Gastrocnemius medialis (tissue), 4 donors: ENCODE results near the gene KRTAP5-11.

Source experiments
- CTCF ChIP-seq, 5 experiments: fragments of 450-650 bp in 3 of 5; fragments of 200-600 bp in 2 of 5; sonication (generic) in 2 of 5; IDR thresholded peaks in 4 of 5; conservative IDR thresholded peaks in 1 of 5; 1 replicate in 4 of 5; 2 replicates in 1 of 5; pipeline ENCODE4 v1.5.1; 2016 to 2019; ENCODE audit warnings: antibody characterized with exemption in 5 of 5, mild to moderate bottlenecking in 3 of 5, moderate library complexity in 3 of 5
- POLR2A ChIP-seq, 2 donors: fragments of 450-650 bp; IDR thresholded peaks; one replicate each; pipeline ENCODE4 v1.6.1; 2017; ENCODE audit warnings: antibody characterized with exemption in 2 of 2, mild to moderate bottlenecking in 2 of 2, moderate library complexity in 2 of 2

DNA sequence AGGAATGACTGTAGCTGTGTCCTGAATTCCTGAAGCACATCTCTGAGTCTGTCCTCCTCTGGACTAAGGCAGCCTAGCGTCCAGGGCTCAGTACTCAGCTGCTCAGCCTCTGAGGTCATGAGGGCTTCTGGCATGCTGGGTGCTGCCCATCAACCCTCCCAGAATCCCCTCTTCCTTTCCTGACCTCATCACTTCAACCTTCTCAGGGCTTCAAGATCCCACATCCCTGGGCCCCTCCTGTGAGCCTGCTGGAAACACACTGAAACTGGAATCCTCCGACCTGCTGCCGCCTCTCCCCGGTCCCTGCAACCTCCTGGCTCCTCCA is 44.0 kb downstream of the KRTAP5-11 start:
- TF ChIP-seq CTCF (IDR thresholded peaks at IDR 0.05 in 4 of 5, conservative IDR thresholded peaks at IDR 0.05 in 1 of 5) (no peak), POLR2A (IDR thresholded peaks at IDR 0.05) (no peak)
